GM21447 (cell line): ENCODE measurements around the gene TMEM120B.

Source experiments
- ATAC-seq: cut with Tn5 transposase; IDR thresholded peaks from one replicate; pipeline ENCODE4 v1.9.1; 2021; ENCODE audit not compliant: unreplicated experiment

The TMEM120B gene

GRCh38 chr12:121830134-121830533 lies 117.6 kb downstream of the TMEM120B start:
- no peak for ATAC-seq

- ATAC-seq, result no peak
These were observed 118.2 kb downstream of the TMEM120B start for GRCh38 chr12:121830588-121831265.
